GM19043 (cell line): ENCODE results near the gene PRR12.

Source experiments
- ATAC-seq: cut with Tn5 transposase; IDR thresholded peaks from one replicate; pipeline ENCODE4 v1.9.1; 2021; ENCODE audit warnings: low read depth; ENCODE audit not compliant: unreplicated experiment

Gene PRR12

DNA sequence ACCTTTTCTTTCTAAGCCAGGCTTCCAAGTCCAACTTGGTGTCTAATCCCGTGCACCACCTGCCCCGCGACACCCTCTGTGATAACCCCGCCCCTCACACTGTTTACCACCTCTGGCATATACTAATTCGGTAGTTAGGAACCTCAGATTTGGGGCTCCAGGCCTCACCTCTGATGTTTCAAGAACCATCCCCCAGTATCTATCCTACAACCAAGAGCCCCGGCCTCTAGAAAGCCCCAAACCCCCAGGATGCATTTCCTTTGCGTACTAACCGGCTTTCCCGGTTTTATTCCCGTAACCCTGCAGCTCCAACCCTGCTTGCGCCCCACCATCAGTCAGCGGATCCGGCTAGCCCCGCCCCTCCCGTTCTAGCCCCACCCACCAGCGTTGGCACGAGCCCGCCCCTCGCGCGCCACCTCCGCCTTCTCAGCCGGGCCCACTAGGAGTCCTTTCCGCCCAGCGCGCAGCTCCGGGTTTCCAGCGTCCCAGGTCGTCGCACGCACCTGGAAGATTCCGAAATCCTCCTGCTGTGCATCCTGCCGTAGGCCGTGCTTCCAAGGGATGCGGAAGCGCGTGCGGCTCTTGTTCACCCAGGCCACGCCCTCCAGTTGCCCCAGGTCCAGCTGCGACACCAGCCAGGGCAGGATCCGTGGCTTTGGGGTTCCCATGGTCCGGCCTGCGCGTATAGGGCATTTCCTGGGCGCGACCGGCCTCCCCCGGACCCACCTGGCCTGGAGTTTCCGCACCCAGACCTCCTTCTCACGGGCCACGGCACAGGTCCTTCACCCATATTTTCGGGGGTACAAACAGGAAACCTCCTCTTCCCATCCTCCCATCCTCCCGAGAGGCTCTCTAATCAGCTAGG lies 73.4 kb downstream of the PRR12 start:
- ATAC-seq, result no peak

DNA sequence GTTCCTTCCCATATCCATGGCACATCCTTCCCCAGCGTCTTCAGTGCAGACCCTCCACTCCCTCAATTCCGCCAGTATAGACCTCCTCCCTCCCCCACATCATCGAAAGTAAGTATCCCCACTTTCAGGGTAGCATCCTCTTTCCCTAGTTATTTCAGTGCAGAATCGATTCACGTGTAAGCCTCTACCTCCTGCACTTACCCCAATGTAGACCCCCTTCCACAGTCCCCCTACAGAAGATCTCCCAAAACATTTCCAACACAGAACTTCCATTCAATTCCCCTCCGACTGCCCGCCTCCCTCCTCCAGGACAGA lies 74.0 kb downstream of the PRR12 start:
- ATAC-seq, result no peak

DNA sequence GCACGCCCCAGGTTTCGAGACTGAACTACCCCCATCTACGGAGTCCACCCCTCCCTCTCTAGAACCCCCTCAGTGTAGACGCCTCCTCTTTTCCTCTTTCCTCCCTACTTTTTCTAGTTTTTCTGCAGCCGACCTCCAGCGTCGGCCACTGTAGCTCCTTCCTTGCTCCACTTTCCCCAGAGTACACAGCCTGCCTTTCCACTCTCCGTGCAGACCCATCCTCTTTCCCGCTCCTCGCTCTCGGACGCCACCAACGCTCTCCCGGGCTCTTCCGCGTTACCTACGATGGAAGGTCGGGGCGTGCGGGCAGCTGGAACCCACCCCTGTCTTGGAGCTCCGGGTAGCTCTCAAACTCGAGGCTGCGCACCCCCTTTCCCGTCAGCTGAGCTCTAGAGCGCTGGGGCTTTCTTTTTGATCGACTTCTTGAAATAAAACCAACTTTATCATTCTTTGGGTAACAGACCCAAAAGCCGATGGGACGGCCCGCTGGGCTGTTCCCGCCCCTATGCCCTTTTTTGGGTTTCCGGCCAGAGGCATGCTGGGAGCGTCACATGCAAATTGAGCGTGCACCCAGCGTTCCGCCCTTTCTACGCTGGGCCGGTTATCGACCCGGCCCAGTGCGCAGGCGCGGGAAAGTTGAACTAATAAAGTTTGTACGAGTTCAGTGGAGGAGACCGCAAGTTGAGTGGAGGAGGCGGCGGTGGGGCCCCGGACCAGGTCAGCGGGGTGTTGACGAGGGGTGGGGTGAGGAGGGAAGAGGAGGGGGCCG lies 74.6 kb downstream of the PRR12 start, which contains the start of the genes BCL2L12 and IRF3:
Gene BCL2L12, plus strand, starts transcription at position 583 of the 769 bp plus-strand sequence. CDS start 760 bp downstream, outside the sequence.
Gene IRF3, minus strand, starts transcription at position 507 of the 769 bp plus-strand sequence. CDS start 1,019 bp downstream, outside the sequence.
- peak; percentile 72 for ATAC-seq

DNA sequence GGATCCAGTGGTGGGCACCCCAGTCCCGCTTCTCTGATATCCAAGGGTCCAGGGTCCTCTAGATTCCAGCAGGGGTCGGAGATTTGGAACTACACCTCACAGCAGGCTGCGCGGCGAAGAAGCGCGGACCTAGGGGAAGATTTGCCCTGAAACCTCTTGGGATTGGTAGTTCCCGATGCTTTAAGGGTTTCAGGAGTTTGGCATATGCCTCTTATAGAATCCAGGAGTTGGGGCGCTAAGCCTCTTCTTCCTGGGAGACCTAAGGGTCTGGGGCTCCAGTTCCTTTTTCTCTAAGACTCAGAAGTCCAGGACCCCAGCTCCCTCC lies 75.1 kb downstream of the PRR12 start:
- no peak for ATAC-seq

DNA sequence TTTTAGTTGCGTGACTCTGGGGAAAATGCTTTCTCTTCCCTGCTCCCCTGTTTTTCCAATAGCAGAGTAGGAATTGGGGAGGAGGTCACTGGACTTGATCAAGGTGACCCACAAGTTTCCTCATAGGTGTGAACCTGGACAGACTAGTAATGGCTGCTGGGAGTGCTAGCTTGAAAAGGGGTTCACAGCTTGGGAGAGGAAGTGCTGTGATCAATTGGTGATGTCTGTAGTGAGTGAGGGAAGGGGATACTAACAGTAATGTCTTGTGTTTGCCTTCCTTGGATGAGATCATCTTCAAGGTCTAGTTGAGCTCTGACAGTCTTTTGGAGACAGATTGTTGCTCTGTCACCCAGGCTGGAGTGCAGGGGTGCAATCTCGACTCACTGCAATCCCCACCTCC lies 76.5 kb downstream of the PRR12 start:
- no peak for ATAC-seq

DNA sequence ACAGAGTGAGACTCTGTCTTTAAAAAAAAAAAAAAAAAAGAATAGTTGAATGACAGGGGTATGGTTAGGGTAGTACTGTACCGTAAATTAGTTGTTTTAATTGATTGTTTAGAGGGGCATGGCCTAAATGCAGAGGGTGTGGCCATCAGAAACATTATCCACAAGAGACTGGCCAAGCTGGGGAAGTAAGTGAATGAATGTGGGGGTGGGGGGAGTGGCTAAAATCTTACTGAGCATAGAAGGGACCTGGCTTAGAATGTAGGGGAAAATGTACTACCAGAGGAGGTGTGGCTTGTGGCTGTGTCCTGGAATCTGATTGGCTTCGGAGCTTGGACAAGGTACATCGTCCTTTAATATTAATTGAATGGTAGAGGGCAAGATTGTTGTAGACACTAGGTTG lies 78.5 kb downstream of the PRR12 start:
- ATAC-seq, result no peak

- ATAC-seq, result no peak
Measured at GRCh38 chr19:49672131-49672919, 81.3 kb downstream of the PRR12 start.
